HG02678 (cell line): ENCODE data around the gene GTF3C2.

Experiments used
- ATAC-seq: cut with Tn5 transposase; IDR thresholded peaks from one replicate; pipeline ENCODE4 v1.9.1; 2021; ENCODE audit warnings: mild to moderate bottlenecking, moderate library complexity; ENCODE audit not compliant: unreplicated experiment

The GTF3C2 gene

GRCh38 chr2:27298391-27299080, 58.0 kb downstream of the GTF3C2 start:
- ATAC-seq: no peak

DNA sequence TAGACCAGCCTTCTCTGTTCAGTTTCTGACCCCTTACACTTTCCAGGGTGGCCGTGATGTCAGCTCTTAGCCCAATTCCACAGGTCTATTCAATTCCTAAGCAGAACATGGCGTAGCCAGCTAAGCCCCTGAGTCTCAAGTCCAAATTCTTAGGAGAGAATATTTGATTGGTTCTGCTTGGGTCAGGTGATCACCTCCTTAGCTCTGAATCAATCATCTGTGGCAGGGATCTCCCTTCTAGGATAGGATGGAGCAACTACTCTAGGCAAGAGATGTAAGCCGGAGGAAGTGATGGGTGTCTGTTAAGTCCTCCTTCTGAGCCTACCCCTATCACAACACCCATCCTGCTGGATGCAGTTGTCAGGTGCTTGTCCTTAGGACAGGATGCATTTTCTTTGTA, 59.4 kb downstream of the GTF3C2 start:
- no peak for ATAC-seq

DNA sequence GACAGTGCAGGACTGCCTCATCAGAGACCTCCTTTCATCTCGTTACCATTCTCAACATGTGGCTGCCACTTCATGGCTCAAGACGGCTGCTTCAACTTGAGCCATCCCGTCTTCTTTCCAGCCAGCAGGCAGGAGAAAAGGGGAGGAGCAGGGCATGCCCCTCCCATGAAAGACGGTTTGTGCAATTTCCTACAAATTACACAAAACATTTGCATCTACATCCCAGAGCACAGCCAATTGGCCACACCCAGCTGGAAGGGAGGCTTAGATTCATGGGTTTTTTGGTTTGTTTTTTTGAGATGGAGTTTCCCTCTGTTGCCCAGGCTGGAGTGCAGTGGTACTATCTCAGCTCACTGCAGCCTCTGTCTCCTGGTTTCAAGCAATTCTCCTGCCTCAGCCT, 60.1 kb downstream of the GTF3C2 start:
- no peak for ATAC-seq

GRCh38 chr2:27294928-27295327, 61.6 kb downstream of the GTF3C2 start:
- ATAC-seq: no peak

GRCh38 chr2:27291865-27292264, 64.7 kb downstream of the GTF3C2 start:
- ATAC-seq: no peak

DNA sequence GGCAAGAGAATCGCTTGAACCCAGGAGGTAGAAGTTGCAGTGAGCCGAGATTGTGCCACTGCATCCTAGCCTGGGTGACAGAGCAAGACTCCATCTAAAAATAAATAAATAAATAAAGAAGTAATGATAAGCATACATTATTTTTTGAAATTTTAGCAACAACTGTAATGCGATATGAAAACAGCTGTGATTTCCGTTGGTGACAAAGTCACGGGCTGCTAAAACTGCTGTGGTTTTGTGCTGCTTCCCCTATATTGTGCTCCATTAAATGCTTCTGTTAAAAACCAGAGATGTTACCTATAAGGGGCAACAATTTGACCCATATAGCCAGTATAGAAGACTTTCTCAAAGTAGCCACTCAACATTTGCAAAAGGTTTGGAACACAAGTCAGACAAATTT, 66.0 kb downstream of the GTF3C2 start:
- ATAC-seq: no peak

DNA sequence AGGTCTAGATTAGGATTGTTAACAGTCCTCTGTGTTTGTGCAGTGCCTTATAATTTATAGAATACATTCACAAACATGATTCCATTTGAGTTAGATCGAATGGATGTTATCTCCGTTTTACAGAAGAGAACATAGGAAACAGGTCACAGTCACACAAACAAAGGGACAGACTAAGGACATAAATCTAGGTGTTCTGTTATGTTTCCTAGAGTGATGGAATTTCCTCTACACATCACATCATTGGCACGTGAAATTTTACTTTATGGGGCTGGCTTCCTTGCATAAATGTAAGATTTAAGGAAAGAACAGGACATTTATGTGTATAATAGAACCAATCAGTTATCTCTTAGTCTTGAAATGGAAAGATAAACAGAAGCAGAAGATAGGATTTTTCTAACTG, 68.0 kb downstream of the GTF3C2 start:
- ATAC-seq: no peak

GRCh38 chr2:27285481-27285880, 71.1 kb downstream of the GTF3C2 start:
- no peak for ATAC-seq

DNA sequence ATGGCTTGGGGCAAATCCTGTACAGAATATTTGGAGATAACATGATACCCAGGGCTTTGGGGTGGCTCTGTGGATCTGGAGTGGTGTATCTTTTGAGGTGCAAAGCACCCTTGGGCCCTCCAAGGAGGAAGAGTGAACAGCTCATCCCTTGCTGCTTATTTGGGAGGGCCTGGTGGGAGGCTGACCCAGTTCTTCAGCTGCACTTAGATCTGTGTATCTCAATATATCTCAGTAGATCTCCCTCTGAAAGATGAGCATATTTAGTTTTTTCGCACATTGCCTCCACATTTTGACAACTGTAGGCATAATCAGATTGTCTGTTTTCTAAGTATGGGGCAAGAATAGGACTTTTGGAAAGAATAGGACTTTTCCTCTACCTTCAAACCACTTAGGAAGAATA, 71.6 kb downstream of the GTF3C2 start:
- no peak for ATAC-seq

DNA sequence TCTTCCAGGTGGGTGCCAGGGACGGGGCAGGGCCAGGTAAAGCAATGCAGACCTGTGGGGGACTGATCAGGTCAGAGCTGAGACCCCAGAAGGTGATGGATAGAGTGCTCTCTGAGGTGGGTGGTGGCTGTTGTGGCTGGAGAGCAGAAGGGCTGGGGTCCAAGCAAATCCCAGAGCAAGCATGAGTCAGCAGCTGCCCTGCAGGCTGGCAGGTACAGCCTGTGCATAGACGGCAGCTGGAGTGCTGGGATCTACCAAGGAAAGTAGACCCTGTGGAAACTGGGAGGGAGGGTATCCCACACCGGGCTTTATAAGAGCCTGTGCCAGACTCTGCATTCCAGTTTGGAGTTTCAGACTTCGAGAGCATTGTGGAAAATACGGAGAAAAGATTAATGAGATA, 73.7 kb downstream of the GTF3C2 start:
- ATAC-seq: no peak

DNA sequence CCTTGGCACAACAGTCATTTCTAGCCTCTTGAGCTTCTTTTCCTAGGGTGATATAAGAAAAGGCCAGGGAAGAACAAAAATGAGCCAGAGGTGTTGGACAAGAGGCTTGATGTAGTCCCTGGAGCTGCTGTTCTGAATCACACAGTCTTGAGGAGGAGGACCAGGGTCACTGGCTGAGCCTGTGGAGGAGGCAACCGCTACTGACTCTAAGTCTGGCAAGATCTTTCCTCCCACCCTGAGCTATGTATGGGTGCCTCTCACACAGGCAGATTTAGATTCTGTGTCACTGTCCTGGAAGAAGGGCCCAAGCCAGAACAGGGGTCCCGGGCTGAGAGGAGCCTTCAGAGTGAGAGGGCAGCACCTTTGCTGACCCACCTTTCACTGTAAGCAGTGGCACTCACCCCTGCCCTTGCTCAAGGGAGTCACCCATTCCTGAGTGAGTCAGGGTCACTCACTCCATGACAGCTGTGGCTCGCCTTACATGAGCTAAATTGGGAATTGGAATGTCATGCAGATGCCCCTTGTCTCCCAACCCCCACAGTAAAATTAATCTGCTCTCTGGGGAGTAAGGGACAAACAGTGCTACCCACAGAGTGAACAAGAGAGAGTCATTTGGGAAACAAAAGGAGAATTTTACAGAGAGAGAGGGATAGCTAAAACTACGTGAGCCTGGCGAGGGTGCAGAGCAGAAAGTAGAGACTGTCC, 74.6 kb downstream of the GTF3C2 start, which contains the start of gene TRIM54:
TSS of gene TRIM54 (plus strand) at position 575 of the 705 bp plus-strand sequence. CDS start 303 bp downstream, outside the sequence.
- no peak for ATAC-seq

GRCh38 chr2:27281442-27281841, 75.1 kb downstream of the GTF3C2 start:
- no peak for ATAC-seq

DNA sequence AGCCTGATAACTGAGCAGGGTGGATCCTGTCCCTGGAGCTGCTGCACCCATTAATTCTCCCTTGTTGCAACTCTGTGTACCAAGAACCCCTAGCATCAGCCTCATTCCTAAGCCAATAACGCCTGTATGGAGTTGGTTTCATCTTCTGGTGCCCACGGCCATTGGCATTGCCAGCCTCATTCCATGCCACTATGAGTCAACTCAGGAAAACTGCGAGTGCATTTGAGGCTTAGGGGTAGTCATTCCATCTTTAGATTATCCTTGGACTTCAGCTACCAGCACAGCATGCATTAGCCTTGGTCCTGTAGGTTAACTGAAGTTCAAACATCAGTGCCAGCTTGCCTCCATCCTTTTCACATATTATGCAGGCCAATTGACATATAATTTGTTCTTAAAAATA, 75.7 kb downstream of the GTF3C2 start:
- ATAC-seq: no peak

GRCh38 chr2:27278010-27278409, 78.6 kb downstream of the GTF3C2 start:
- no peak for ATAC-seq
